Measurements from ENCODE around the gene MGAT5B. TPM values are rescaled to one million over a fixed set of nuclear protein-coding genes. Genes with fewer than 3 reads are reported as not detected.

MGAT5B gene
- total RNA-seq, 1 experiment from 2014 or later = 4.4 TPM

- Histone ChIP-seq H3K9me3 (ENCODE audit: control insufficient read depth in 1 of 2, insufficient read depth in 1 of 2, low read depth in 1 of 2, low read length in 2 of 2) (no peaks in the 10 kb centered on the region), H3K36me3 (ENCODE audit: control insufficient read depth in 1 of 2, insufficient read depth in 2 of 2, low read length in 2 of 2) (no peaks in the 10 kb centered on the region), H3K4me1 (ENCODE audit: control insufficient read depth in 1 of 2, insufficient read depth in 2 of 2, low read length in 2 of 2) (peaks cover 35 to 54% of the 10 kb centered on the region in 2 experiments), H3K79me2 (ENCODE audit: insufficient read depth, low read length) (no peaks in the 10 kb centered on the region), H3K27me3 (ENCODE audit: insufficient read depth, low read length) (no peaks in the 10 kb centered on the region), H3K4me3 (replicated peaks in 1 of 2; ENCODE audit: low read depth in 1 of 2, low read length in 2 of 2) (peak overlapping the region; percentile 29 to 42), H3K4me2 (ENCODE audit: low read length) (peak overlapping the region; percentile 61), H3K27ac (ENCODE audit: low read depth, low read length) (peak overlapping the region; percentile 26; the same call in 1 of the 2 replicates), H4K20me1 (ENCODE audit: insufficient read depth) (no peaks in the 10 kb centered on the region), H3K9me2 (ENCODE audit: insufficient read depth) (no peaks in the 10 kb centered on the region), H2AFZ (ENCODE audit: low read depth, low read length, poor library complexity, severe bottlenecking) (no peak overlapping the region), H3K9ac (ENCODE audit: low read length) (no peak overlapping the region)
- CTCF ChIA-PET = interaction anchor here (0.9 to 2.5 kb wide), 13 partner anchors 9 to 386 kb away, joined by 3 to 73 read pairs (median 5); partner anchors contain the start of gene METTL23
- BruUV-seq (replicated peaks) = no TSS peak
- RAD21 ChIA-PET (ENCODE audit: low non-redundant PET in 1 of 2, low total read pairs in 2 of 2, uncharacterized antibody in 2 of 2, unreplicated experiment in 2 of 2) = interaction anchor here (1.0 to 1.9 kb wide), 3 partner anchors 187 to 198 kb away, joined by 3 to 13 read pairs (median 10); no protein-coding TSS in a partner anchor
- ATAC-seq (peak; percentile 0; the same call in 1 of the 2 replicates), DNase-seq (ENCODE audit: low read depth, low spot score) (no peak)
- TF ChIP-seq POLR2AphosphoS5 (IDR thresholded peaks at IDR 0.05; ENCODE audit: low read depth, low read length) = no peak
- TF ChIP-seq CTCF (IDR thresholded peaks at IDR 0.05 in 2 of 3, conservative IDR thresholded peaks at IDR 0.05 in 1 of 3; ENCODE audit: borderline replicate concordance in 1 of 3, insufficient read depth in 1 of 3, low read depth in 2 of 3, low read length in 2 of 3) = no peak
- TF ChIP-seq TCF7L2 (IDR thresholded peaks at IDR 0.05; ENCODE audit: borderline replicate concordance, extremely low read depth, insufficient read depth, insufficient read length) = no peak
- no peak for TF ChIP-seq EGR1 (IDR thresholded peaks at IDR 0.05; ENCODE audit: low read depth)
- TF ChIP-seq ATF3 (IDR thresholded peaks at IDR 0.05) = no peak
- TF ChIP-seq ZFX (IDR thresholded peaks at IDR 0.05) = 0 out of 2 replicates have a peak, but pooled peaks have one; percentile 8
- intact Hi-C loops (cut with micrococcal nuclease) = loop anchor here (1.0 kb wide), 1 partner anchor 187 kb away; no protein-coding TSS in a partner anchor
- POLR2A ChIA-PET = interaction anchor here (1.1 to 1.2 kb wide), 2 partner anchors 187 to 220 kb away, joined by 3 to 4 read pairs; no protein-coding TSS in a partner anchor
These were observed 678 bp downstream of the MGAT5B start for GRCh38 chr17:76868669-76869495.
